ENCODE results near the gene CELSR1. TPM values are rescaled to one million over a fixed set of nuclear protein-coding genes. Genes with fewer than 3 reads are reported as not detected.

Gene CELSR1
- total RNA-seq, 1 donor: 1.1 TPM

GRCh38 chr22:46569055-46569847 lies 31.8 kb upstream of the CELSR1 start:
- TF ChIP-seq CTCF (IDR thresholded peaks at IDR 0.05; ENCODE audit: insufficient read depth, low read length): no peak
- H3K4me3 ChIP-seq (ENCODE audit: low read depth, low read length): no peak overlapping the region
- DNase-seq (ENCODE audit: low read depth): no peak

GRCh38 chr22:46568102-46568809 lies 30.8 kb upstream of the CELSR1 start:
- no peak overlapping the region for H3K4me3 ChIP-seq (ENCODE audit: low read depth, low read length)

GRCh38 chr22:46567471-46567870 lies 30.1 kb upstream of the CELSR1 start:
- TF ChIP-seq CTCF (IDR thresholded peaks at IDR 0.05; ENCODE audit: insufficient read depth, low read length): no peak
- DNase-seq (ENCODE audit: low read depth): no peak
- H3K4me3 ChIP-seq (ENCODE audit: low read depth, low read length): no peak overlapping the region

More at GRCh38 chr22:46568102-46568809, 30.8 kb upstream of the CELSR1 start:
- no peak for TF ChIP-seq CTCF (IDR thresholded peaks at IDR 0.05; ENCODE audit: insufficient read depth, low read length)
- no peak for DNase-seq (ENCODE audit: low read depth)

GRCh38 chr22:46564084-46564714 lies 26.8 kb upstream of the CELSR1 start:
- no peak for TF ChIP-seq CTCF (IDR thresholded peaks at IDR 0.05; ENCODE audit: insufficient read depth, low read length)
- DNase-seq (ENCODE audit: low read depth): peak; percentile 25
- no peak overlapping the region for H3K4me3 ChIP-seq (ENCODE audit: low read depth, low read length)

GRCh38 chr22:46563381-46564083 lies 26.1 kb upstream of the CELSR1 start:
- TF ChIP-seq CTCF (IDR thresholded peaks at IDR 0.05; ENCODE audit: insufficient read depth, low read length): peak; percentile 88
- peak; percentile 49 for DNase-seq (ENCODE audit: low read depth)
- no peak overlapping the region for H3K4me3 ChIP-seq (ENCODE audit: low read depth, low read length)

GRCh38 chr22:46561435-46561905 lies 24.1 kb upstream of the CELSR1 start:
- no peak for TF ChIP-seq CTCF (IDR thresholded peaks at IDR 0.05; ENCODE audit: insufficient read depth, low read length)
- H3K4me3 ChIP-seq (ENCODE audit: low read depth, low read length): no peak overlapping the region
- no peak for DNase-seq (ENCODE audit: low read depth)
